OCI-LY1 (cell line): ENCODE data around the gene C3.

Experiments used
- CTCF ChIP-seq: fragments of 200-600 bp; sonication (generic), shearing (Covaris generic); IDR thresholded peaks from 2 replicates; pipeline ENCODE4 v1.5.1; 2017; ENCODE audit warnings: mild to moderate bottlenecking, antibody characterized with exemption, low read length, moderate library complexity, mixed read lengths
- EZH2 ChIP-seq: fragments of 200-600 bp; sonication (generic), shearing (Covaris generic); IDR thresholded peaks from 2 replicates; pipeline ENCODE4 v1.8.0; 2017; ENCODE audit warnings: borderline replicate concordance, mixed run types, mild to moderate bottlenecking, antibody characterized with exemption, low read length, moderate library complexity, mixed read lengths

GRCh38 chr19:6709549-6709948 is 10.9 kb downstream of the C3 start:
- TF ChIP-seq CTCF (no peak), EZH2 (no peak)
